ENCODE results near the gene CCDC9.
A peak's percentile ranks its signal among the peaks of the same experiment; 100 is the strongest.
"Not testable (repeated sequence)": the region's sequence is repeated elsewhere in the genome, so short reads cannot be mapped to it uniquely, and the experiment has no call there.

The CCDC9 gene

GRCh38 chr19:47258895-47259555, 2.7 kb downstream of the CCDC9 start:
- TF ChIP-seq POLR2A (IDR thresholded peaks at IDR 0.05; ENCODE audit: low read length) (no peak), GATA1 (IDR thresholded peaks at IDR 0.05; ENCODE audit: low read depth, low read length) (no peak)

GRCh38 chr19:47260476-47260875, 4.2 kb downstream of the CCDC9 start:
- TF ChIP-seq GATA1 (IDR thresholded peaks at IDR 0.05; ENCODE audit: low read depth, low read length) (no peak), POLR2A (IDR thresholded peaks at IDR 0.05; ENCODE audit: low read length) (no peak)
- no peak for DNase-seq

More at GRCh38 chr19:47258895-47259555, 2.7 kb downstream of the CCDC9 start:
- no peak for DNase-seq

GRCh38 chr19:47261946-47262793, 5.8 kb downstream of the CCDC9 start:
- not testable (repeated sequence) for DNase-seq

- no peak for DNase-seq
- no peak for TF ChIP-seq POLR2A (IDR thresholded peaks at IDR 0.05; ENCODE audit: low read length)
Observed at GRCh38 chr19:47264629-47265028, 8.3 kb downstream of the CCDC9 start.

GRCh38 chr19:47266401-47266941, 10.1 kb downstream of the CCDC9 start:
- no peak for DNase-seq
- TF ChIP-seq GATA1 (IDR thresholded peaks at IDR 0.05; ENCODE audit: low read depth, low read length), result no peak
- no peak for TF ChIP-seq POLR2A (IDR thresholded peaks at IDR 0.05; ENCODE audit: low read length)

DNA sequence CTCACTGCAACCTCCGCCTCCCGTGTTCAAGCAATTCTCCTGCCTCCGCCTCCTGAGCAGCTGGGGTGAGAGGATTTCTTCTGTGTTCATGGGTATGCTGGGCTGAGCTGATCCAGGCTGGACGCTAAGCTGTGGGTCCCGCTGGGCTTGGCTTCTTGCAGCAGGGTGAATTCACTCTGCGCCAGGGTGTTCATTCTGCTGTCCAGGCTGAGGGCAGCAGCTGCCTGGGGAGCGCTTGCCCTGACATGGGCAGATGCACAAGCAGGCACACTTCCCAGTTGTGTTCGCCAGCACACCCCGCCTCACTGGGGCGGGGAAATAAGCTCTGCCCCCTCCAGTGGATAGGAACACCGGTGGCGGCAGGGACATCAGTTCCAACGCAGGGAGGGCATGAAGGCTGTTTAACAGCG, 11.0 kb downstream of the CCDC9 start:
- TF ChIP-seq POLR2A (IDR thresholded peaks at IDR 0.05; ENCODE audit: low read length) (no peak), GATA1 (IDR thresholded peaks at IDR 0.05; ENCODE audit: low read depth, low read length) (no peak)
- DNase-seq, result no peak

- no peak for DNase-seq
- no peak for TF ChIP-seq GATA1 (IDR thresholded peaks at IDR 0.05; ENCODE audit: low read depth, low read length)
- no peak for TF ChIP-seq POLR2A (IDR thresholded peaks at IDR 0.05; ENCODE audit: low read length)
Observed at GRCh38 chr19:47268028-47268427, 11.7 kb downstream of the CCDC9 start.

DNA sequence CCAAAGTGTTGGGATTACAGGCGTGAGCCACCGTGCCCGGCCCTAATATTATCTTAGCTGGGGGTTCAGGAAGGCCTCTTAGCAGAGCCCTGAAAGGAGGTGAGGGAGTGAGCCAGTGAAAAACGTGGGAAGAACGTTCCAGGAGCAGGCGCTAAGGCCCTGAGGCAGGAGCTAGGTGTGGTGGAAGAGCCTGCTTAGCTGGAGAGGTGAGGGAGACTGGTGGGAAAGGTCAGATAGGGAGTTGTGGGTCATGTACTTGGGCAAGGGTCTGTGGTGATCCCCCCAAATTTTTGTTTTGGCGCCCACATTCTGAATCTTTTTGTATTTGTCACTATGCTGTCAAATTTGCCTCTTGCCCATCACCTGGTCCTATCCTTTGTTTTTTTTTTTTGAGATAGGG, 13.3 kb downstream of the CCDC9 start:
- TF ChIP-seq POLR2A (IDR thresholded peaks at IDR 0.05; ENCODE audit: low read length) (no peak), GATA1 (IDR thresholded peaks at IDR 0.05; ENCODE audit: low read depth, low read length) (no peak)
- DNase-seq, result no peak

- DNase-seq, result no peak
- TF ChIP-seq POLR2A (IDR thresholded peaks at IDR 0.05; ENCODE audit: low read length), result no peak
- no peak for TF ChIP-seq GATA1 (IDR thresholded peaks at IDR 0.05; ENCODE audit: low read depth, low read length)
Observed at GRCh38 chr19:47270408-47270807, 14.1 kb downstream of the CCDC9 start.

- no peak for DNase-seq
- TF ChIP-seq GATA1 (IDR thresholded peaks at IDR 0.05; ENCODE audit: low read depth, low read length) (no peak), POLR2A (IDR thresholded peaks at IDR 0.05; ENCODE audit: low read length) (no peak)
Observed at GRCh38 chr19:47271949-47272348, 15.6 kb downstream of the CCDC9 start.

DNA sequence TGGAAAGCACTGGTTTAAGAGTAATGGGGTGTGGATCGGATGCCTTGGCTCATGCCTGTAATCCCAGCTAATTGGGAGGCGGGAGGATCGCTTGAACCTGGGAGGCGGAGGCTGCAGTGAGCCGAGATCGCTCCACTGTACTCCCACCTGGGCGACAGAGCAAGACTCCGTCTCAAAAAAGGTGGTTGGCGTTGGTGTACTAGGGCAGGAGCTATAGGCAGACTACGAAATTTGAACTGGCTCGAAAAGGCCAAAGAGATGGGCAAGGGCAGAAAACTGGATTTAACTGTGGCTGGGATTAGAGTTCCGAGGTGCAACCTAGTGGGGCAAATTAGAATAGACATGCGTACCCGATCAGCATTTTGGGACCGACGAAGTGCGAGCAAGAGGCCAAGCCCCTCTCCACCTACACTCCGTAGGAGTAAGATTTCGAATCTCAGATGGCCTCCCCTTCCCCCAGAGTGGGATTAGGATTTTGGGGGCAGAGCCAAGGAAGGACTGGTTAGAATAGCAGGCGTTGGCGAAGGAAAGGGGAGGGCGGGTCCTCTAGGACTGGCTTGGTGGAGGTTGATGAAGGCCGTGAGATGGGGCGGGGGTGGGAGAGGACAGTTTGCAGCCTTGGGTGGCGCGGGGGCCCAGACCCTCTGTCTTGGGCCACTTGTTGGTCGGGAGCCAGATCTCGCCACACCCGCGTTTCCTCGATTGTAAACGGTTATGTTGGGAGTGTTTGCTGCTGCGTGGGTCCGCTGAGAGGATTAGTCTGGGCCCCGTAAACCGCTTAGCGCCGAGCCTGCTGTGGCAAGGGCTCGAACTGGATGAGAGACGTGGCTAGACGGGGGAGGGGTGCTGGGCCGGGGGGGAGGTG, 16.4 kb downstream of the CCDC9 start:
- DNase-seq, result no peak
- no peak for TF ChIP-seq GATA1 (IDR thresholded peaks at IDR 0.05; ENCODE audit: low read depth, low read length)
- TF ChIP-seq POLR2A (IDR thresholded peaks at IDR 0.05; ENCODE audit: low read length), result no peak

DNA sequence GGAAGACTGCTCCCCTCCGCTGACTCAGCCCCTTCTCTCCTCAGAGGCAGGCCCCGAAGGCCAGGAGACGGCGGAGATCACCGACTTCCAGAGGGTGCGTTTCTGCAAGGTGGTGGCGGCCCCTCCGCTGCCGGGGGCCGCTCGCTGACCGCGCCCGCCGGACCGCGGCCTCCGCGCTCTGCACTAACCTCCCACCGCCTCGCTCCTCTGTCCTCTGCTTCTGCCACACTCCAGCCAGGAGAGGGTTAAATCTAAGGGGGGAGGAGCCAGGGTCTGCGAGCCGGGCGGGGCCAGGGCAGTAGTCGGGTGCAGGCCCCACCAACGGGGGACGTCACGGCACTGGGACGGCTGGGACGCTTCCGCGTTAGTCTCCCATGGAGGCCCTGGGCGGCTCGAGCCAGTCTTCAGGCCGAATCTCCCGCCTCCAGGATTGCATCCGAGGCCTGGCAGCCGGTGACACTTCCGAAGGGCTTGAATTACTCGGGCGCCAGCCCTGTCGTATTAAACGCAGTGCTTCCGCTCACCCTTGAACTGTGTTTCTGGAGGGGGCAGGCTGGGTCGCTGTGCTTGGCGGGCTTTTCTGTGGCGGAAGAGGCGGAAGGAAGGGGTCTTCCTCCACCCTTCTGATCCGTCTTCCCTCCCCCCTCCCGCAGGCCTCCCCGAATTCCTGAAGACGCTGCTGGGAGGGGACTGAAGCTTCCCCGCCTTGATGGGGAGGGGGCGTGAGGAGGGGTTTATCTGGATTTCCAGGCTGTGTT, 17.2 kb downstream of the CCDC9 start:
- TF ChIP-seq POLR2A (IDR thresholded peaks at IDR 0.05; ENCODE audit: low read length), result peak; percentile 82
- TF ChIP-seq GATA1 (IDR thresholded peaks at IDR 0.05; ENCODE audit: low read depth, low read length), result no peak
- peak; percentile 92 for DNase-seq

Data from erythroblast (primary cell).